HG03103 (cell line): Measurements from ENCODE around the gene SPDYE4.

Experiments
- ATAC-seq: cut with Tn5 transposase; IDR thresholded peaks from one replicate; pipeline ENCODE4 v1.9.1; 2021; ENCODE audit warnings: low read depth; ENCODE audit not compliant: unreplicated experiment

The SPDYE4 gene

DNA sequence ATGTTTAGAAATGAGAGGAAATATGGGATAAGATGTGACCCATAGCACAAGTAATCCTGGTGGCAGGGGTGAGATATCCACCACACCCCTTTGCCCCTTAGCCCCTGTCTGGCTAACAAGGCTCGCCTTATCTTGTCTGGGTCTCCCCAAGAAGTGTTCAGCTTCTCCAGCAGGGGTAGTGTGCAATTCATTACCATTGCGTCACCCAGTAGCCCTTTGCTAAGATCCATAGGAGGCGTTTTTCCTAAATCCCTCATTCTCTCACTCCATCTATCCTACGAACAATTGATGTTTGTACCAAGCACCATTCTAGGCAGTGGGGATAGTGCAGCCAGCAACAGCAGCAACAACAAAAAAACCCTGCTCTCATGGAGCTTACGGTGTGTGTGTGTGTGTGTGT is 44.5 kb downstream of the SPDYE4 start:
- no peak for ATAC-seq

GRCh38 chr17:8713315-8713714 is 45.0 kb downstream of the SPDYE4 start:
- no peak for ATAC-seq

DNA sequence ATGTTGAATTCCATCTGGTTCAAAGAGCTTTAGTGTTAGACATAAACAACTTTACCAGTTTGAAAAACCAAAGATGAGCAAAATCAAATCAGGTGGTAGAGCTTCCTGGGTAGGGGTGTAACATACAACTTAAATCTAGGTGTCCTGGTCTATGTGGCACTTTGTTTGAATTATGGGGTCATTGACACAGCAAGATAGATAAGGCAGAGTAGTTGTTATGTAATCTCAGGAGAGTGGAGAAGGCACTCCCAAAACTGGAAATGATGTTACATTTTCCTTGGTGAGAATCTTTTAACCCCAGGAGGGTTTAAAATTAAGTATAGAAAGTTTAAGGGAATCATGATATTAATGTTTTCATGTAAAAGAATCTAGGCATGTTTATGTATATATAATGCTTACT is 45.6 kb downstream of the SPDYE4 start:
- no peak for ATAC-seq

DNA sequence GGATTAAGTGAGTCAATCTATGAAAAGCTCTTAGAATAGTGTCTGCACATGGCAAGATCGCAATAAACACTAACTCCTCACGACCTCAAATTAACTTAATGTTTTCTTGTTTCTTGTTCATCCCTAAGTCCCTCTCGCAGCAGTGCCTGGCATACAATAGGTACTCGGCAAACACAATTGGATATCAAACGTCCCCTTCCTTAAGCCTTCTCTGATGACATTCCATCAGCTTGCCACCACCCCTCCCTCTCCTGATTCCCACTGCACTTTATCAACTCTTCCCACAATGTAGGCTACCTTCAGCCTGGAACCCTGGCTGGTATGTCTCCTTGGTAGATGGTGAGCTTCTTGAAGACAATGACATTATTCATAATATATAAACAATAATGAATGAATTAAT is 47.1 kb downstream of the SPDYE4 start:
- ATAC-seq: no peak

DNA sequence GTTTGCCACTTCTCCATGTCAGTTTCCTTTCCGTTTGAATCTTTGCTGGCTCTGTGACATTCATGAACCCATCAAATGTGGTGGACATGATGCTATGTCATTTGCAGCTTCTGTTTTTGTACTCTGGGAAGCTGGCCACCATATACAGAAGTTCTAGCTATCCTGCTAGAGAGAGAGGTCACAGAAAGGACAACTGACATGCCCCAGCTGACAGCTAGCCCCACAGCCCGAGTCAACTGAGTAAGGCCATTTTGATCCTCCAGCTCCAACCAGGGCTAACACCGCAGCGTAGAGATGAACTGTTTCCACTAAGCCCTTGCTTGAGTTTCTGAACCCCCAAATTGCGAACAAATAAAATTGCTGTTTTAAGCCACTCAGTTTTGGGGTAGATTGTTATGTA is 47.5 kb downstream of the SPDYE4 start:
- no peak for ATAC-seq

DNA sequence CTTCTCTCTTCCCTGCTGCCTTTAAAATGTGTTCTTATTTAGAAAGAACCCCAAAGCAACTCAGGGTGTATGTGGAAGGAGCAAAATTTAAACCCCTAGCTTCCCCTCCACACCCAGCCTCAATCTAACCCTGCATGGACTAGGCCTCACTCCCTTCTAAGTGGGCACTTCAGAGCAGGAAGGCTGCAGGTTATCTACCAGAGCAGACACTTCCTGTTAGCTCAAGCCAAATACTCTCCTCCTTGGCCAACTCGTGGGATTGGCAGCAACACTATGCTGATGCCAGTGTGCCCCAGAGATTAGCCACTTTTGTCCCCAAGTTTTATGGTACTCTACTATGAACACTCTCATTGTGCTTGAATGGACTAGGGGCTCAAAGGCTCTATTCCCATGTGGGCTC is 49.3 kb downstream of the SPDYE4 start:
- no peak for ATAC-seq

DNA sequence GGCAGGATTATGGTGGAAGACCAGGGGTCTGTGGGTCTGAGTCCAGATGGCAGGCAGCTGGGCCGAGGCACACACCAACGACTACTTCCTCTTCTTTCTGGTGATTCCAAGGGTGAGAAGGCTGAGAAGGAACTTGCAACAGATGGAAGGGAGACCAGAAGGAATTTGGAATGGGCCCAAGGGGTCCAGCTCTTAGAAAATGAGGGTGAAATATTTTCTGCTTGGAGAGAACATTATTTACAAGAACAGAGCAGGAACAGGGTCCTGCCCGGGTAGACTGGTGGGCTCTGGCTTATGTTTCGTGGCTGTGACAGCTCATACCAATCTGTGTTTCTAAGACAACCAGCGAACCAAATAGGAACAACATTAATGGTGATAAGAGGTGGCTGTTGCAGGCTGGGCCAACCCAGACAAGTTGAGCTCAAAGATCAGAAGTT is 50.3 kb downstream of the SPDYE4 start:
- no peak for ATAC-seq

- no peak for ATAC-seq
These were observed 50.9 kb downstream of the SPDYE4 start for GRCh38 chr17:8707332-8708024.

- ATAC-seq: no peak
These were observed 51.9 kb downstream of the SPDYE4 start for GRCh38 chr17:8706431-8706830.

DNA sequence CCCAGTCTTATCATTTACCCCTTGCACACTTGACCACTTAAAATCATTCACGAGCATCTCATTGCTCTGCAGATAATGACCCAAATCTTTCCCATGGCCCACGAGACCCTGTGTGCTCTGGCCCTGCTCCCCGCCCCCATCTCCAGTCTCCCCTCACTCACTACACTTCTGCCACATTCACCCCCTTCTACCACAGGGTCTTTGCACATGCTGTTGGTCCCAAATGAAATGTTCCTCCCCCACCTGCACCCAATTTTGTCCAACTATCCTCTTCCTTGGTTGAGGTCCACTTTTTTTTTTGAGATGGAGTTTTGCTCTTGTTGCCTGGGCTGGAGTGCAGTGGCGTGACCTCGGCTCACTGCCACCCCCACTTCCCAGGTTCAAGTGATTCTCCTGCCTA is 52.9 kb downstream of the SPDYE4 start:
- no peak for ATAC-seq

- no peak for ATAC-seq
These were observed 55.3 kb downstream of the SPDYE4 start for GRCh38 chr17:8703001-8703400.

DNA sequence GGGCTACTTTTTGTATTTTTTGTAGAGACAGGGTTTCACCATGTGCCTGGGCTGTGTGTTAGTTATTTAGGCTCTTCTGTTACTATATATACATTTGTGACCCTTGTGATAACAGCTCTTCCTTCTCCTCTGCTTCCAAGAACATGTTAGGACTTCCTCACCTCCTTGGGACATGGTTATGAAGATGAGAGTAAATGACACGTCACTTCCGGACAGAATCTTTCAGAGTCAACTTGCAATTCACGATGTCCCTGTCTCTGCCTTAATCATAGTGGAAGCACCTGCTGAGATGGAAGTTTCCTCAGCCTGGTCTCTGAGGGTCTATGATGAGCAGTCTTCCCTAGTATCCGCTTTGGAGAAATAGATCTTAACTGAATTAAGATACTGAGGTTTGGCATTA is 56.6 kb downstream of the SPDYE4 start:
- ATAC-seq: no peak

DNA sequence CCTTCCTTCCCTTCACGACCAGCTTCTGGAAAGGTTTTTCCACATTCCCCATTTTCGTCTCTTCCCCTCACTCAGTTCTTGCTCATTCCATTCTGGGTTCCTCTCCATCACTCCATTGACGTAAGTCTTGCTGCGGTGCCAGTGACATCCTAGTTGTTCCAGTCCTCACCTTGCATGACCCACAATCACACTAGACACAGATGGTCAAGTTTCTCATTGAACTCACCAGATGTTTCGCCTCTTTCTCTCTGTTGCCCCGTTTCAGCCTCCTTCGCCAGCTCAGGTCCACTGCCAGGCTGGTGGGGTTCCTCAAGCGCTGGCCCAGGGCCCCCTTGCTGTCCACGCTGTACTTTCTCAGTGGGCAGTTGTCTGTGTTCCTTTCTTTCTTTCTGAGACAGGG is 57.1 kb downstream of the SPDYE4 start:
- ATAC-seq: no peak
